ENCODE data around the gene MYOD1.

The MYOD1 gene

DNA sequence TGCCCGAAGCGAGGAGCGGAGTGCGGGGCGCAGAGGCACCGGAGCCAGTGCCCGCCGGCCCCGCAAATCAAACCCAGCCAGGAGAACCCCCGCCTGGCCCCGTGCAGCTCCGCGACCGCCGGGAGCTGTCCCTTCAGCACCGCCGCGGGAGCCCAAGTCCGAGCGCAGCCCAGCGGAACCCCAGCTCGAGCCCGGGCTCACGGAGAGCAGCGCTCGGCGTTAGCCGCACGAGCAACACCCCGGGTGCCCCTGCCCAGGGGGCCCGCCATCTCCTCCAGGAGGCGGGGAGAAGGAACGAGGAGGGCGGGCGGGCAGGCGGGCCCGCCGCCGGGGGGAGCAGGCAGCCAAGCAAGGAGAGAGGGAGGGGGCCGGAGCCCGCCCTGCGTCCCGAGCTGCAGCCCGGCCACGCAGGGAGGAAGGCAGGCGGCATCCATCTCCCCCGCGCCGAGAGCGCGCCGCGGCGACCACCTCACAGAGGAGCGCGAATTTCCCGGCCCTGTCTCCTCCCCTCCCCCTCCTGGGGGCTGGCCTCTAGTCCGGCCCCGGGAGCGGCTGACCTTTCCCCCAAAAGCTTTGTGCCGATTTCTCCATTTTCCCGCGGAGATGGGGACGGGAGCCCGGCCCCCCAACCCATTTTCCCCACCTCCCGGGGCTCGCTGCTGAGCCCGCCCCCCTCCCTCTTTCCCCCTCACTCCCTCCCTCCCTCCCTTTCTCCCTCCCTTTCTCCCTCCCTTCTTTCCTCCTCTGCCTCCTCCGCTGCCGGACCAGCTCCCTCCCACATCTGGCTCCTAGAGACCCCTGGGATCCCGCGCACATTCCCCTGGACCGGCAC lies 15.8 kb downstream of the MYOD1 start:
- TF ChIP-seq POLR2AphosphoS5 (IDR thresholded peaks at IDR 0.05; ENCODE audit: borderline replicate concordance, low read depth, low read length) = no peak
- TF ChIP-seq EZH2 (IDR thresholded peaks at IDR 0.05) = no peak
- no peak for TF ChIP-seq FOXP2 (optimal IDR thresholded peaks at IDR 0.05; ENCODE audit: control extremely low read depth, extremely low read length, insufficient read depth)
- Histone ChIP-seq H3K9ac (ENCODE audit: insufficient read length) (no peak overlapping the region), H3K9me3 (ENCODE audit: low read depth, low read length) (no peaks in the 10 kb centered on the region), H3K36me3 (ENCODE audit: insufficient read depth, low read length) (no peaks in the 10 kb centered on the region), H3K4me3 (peak overlapping the region; percentile 49; the same call in 1 of the 2 replicates), H3K27ac (no peak overlapping the region)
- no peak for DNase-seq (ENCODE audit: low read depth, low spot score)

DNA sequence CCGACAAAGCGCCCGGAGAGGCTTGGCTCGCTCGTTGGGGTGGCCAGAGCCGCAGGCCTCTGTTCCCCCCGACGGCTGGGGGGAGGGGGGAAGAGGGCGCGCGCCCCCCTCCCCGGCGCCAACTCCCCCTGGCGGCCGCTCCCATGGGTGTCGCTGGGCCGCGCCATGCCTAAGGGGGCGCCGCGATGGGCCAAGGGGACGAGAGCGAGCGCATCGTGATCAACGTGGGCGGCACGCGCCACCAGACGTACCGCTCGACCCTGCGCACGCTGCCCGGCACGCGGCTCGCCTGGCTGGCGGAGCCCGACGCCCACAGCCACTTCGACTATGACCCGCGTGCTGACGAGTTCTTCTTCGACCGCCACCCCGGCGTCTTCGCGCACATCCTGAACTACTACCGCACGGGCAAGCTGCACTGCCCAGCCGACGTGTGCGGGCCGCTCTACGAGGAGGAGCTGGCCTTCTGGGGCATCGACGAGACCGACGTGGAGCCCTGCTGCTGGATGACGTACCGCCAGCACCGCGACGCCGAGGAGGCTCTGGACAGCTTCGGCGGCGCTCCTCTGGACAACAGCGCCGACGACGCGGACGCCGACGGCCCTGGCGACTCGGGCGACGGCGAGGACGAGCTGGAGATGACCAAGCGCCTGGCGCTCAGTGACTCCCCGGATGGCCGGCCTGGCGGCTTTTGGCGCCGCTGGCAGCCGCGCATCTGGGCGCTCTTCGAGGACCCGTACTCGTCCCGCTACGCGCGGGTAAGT lies 16.6 kb downstream of the MYOD1 start:
- Histone ChIP-seq H3K27ac (no peak overlapping the region), H3K36me3 (ENCODE audit: insufficient read depth, low read length) (no peaks in the 10 kb centered on the region), H3K4me3 (no peak overlapping the region), H3K9me3 (ENCODE audit: low read depth, low read length) (no peaks in the 10 kb centered on the region), H3K9ac (ENCODE audit: insufficient read length) (no peak overlapping the region)
- peak; percentile 91 for TF ChIP-seq EZH2 (IDR thresholded peaks at IDR 0.05)
- no peak for TF ChIP-seq POLR2AphosphoS5 (IDR thresholded peaks at IDR 0.05; ENCODE audit: borderline replicate concordance, low read depth, low read length)
- TF ChIP-seq FOXP2 (optimal IDR thresholded peaks at IDR 0.05; ENCODE audit: control extremely low read depth, extremely low read length, insufficient read depth) = no peak
- no peak for DNase-seq (ENCODE audit: low read depth, low spot score)

DNA sequence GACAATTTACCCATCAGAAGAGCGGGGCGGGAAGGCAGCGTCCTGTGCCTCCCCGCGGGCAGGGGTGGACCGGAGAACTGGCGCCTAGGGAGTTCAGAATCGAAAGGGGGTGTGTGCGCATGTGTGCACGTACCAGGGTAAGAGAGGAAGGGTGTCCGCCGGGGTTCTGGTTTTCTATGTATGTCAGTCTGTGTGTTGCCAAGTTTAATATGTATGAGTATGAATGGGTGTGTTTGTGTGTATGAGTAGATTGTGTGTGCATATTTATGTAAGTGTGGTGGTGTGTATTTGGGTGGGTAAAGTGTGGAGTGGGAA lies 17.2 kb downstream of the MYOD1 start:
- no peaks in the 10 kb centered on the region for H3K9me3 ChIP-seq (ENCODE audit: low read depth, low read length)
- no peak for TF ChIP-seq FOXP2 (optimal IDR thresholded peaks at IDR 0.05; ENCODE audit: control extremely low read depth, extremely low read length, insufficient read depth)
- TF ChIP-seq EZH2 (IDR thresholded peaks at IDR 0.05) = no peak
- no peak for TF ChIP-seq POLR2AphosphoS5 (IDR thresholded peaks at IDR 0.05; ENCODE audit: borderline replicate concordance, low read depth, low read length)
- DNase-seq (ENCODE audit: low read depth, low spot score) = no peak
- no peak overlapping the region for H3K9ac ChIP-seq (ENCODE audit: insufficient read length)
- no peak overlapping the region for H3K27ac ChIP-seq
- H3K4me3 ChIP-seq = no peak overlapping the region
- H3K36me3 ChIP-seq (ENCODE audit: insufficient read depth, low read length) = no peaks in the 10 kb centered on the region

DNA sequence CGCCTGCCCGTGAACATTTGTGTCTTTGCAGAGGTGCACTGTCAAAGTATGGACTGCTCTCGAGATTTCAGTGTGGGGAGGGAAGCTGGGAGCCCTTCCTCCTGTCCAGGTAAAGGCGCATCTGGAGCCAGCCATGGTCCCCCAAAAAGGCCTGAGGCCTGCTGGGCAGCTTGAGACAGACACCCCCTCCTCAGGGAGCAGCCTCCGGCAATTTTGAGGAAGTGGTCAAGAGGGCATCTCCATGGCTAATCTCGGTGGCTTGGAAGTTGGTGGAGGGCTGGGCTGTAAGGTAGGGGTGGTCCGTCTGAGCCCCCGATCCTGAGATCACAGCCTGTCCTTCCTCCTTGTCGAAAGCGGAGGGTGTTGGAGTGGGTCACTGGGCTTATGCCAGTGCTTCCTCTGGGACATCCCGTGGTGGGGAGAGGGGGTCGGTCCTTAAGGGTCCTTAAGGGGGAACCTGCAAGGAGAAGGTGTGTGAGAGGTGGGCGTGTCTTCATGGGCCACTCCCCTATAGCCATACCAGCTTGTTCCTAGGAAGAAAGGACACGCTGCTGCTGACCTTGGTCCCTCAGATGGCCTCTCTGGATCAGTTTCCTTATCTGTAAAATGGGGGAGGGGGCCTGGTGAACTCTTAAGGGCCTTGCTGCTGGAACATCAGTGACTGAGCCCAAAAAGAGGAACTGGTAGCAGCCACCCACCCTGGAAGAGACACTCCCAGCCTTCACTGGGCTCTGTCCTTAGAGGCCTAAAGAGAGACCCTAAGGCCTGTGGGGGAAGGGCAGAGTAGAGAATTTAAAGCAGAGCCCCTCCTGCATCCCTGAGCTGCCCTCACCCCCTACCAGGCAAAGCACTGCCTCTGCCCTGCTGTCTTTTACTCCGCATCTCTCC lies 17.8 kb downstream of the MYOD1 start:
- no peaks in the 10 kb centered on the region for H3K36me3 ChIP-seq (ENCODE audit: insufficient read depth, low read length)
- DNase-seq (ENCODE audit: low read depth, low spot score) = no peak
- no peak overlapping the region for H3K9ac ChIP-seq (ENCODE audit: insufficient read length)
- TF ChIP-seq FOXP2 (optimal IDR thresholded peaks at IDR 0.05; ENCODE audit: control extremely low read depth, extremely low read length, insufficient read depth) (no peak), EZH2 (IDR thresholded peaks at IDR 0.05) (no peak), POLR2AphosphoS5 (IDR thresholded peaks at IDR 0.05; ENCODE audit: borderline replicate concordance, low read depth, low read length) (no peak)
- H3K27ac ChIP-seq = no peak overlapping the region
- no peaks in the 10 kb centered on the region for H3K9me3 ChIP-seq (ENCODE audit: low read depth, low read length)
- no peak overlapping the region for H3K4me3 ChIP-seq

GRCh38 chr11:17738151-17738973 lies 19.0 kb downstream of the MYOD1 start:
- no peaks in the 10 kb centered on the region for H3K9me3 ChIP-seq (ENCODE audit: low read depth, low read length)
- no peak for DNase-seq (ENCODE audit: low read depth, low spot score)
- H3K9ac ChIP-seq (ENCODE audit: insufficient read length) = no peak overlapping the region
- no peak overlapping the region for H3K27ac ChIP-seq
- H3K4me3 ChIP-seq = no peak overlapping the region
- H3K36me3 ChIP-seq (ENCODE audit: insufficient read depth, low read length) = no peaks in the 10 kb centered on the region
- TF ChIP-seq POLR2AphosphoS5 (IDR thresholded peaks at IDR 0.05; ENCODE audit: borderline replicate concordance, low read depth, low read length) = no peak
- no peak for TF ChIP-seq EZH2 (IDR thresholded peaks at IDR 0.05)
- TF ChIP-seq FOXP2 (optimal IDR thresholded peaks at IDR 0.05; ENCODE audit: control extremely low read depth, extremely low read length, insufficient read depth) = no peak

DNA sequence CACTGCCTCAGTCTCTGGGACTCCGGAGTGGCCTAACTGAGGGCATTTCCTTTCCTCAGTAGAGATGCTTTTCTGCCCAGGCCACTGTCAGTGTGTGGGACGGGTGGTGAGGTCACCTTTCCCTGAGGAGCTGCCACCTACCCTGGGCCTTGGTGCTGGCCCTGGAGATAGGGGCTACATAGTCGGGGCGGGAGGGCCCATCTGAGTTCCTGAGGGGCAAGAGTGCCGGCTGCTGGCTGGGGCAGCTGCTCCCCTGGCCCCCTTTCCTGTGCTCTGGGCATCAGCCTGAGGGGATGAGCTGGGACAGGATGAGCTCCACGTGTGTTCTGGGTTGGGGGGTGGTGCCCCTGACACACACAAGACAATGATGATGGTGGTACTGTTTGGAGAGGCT lies 20.6 kb downstream of the MYOD1 start:
- Histone ChIP-seq H3K36me3 (ENCODE audit: insufficient read depth, low read length) (no peaks in the 10 kb centered on the region), H3K9me3 (ENCODE audit: low read depth, low read length) (no peaks in the 10 kb centered on the region), H3K27ac (no peak overlapping the region), H3K9ac (ENCODE audit: insufficient read length) (no peak overlapping the region), H3K4me3 (no peak overlapping the region)
- TF ChIP-seq POLR2AphosphoS5 (IDR thresholded peaks at IDR 0.05; ENCODE audit: borderline replicate concordance, low read depth, low read length) (no peak), EZH2 (IDR thresholded peaks at IDR 0.05) (no peak), FOXP2 (optimal IDR thresholded peaks at IDR 0.05; ENCODE audit: control extremely low read depth, extremely low read length, insufficient read depth) (no peak)
- DNase-seq (ENCODE audit: low read depth, low spot score) = no peak

GRCh38 chr11:17740649-17741235 lies 21.4 kb downstream of the MYOD1 start:
- Histone ChIP-seq H3K36me3 (ENCODE audit: insufficient read depth, low read length) (no peaks in the 10 kb centered on the region), H3K27ac (no peak overlapping the region), H3K9ac (ENCODE audit: insufficient read length) (no peak overlapping the region), H3K4me3 (no peak overlapping the region), H3K9me3 (ENCODE audit: low read depth, low read length) (no peaks in the 10 kb centered on the region)
- DNase-seq (ENCODE audit: low read depth, low spot score) = no peak
- TF ChIP-seq POLR2AphosphoS5 (IDR thresholded peaks at IDR 0.05; ENCODE audit: borderline replicate concordance, low read depth, low read length) (no peak), FOXP2 (optimal IDR thresholded peaks at IDR 0.05; ENCODE audit: control extremely low read depth, extremely low read length, insufficient read depth) (no peak), EZH2 (IDR thresholded peaks at IDR 0.05) (no peak)

All from SK-N-MC (cell line).